ENCODE results near the gene HMGXB3. TPM values are rescaled to one million over a fixed set of nuclear protein-coding genes. Genes with fewer than 3 reads are reported as not detected.

The HMGXB3 gene
- total RNA-seq, 1 experiment from 2014 or later: 43.8 TPM

GRCh38 chr5:150043657-150044328 is 43.3 kb downstream of the HMGXB3 start:
- Mint-ChIP-seq H3K36me3 (ENCODE audit: insufficient read depth, unreplicated experiment) (peaks cover 68% of the 10 kb centered on the region), H3K4me1 (ENCODE audit: low read depth, unreplicated experiment) (no peaks in the 10 kb centered on the region), H3K9me3 (ENCODE audit: unreplicated experiment) (no peaks in the 10 kb centered on the region), H3K27me3 (ENCODE audit: insufficient read depth, unreplicated experiment) (no peaks in the 10 kb centered on the region), H3K4me3 (ENCODE audit: unreplicated experiment) (no peak overlapping the region), H3K27ac (ENCODE audit: unreplicated experiment) (no peak overlapping the region)
- BruUV-seq (replicated peaks): no TSS peak
- DNase-seq: no peak
- Histone ChIP-seq H3K27me3 (replicated peaks; ENCODE audit: control insufficient read depth, insufficient read depth, low read length) (no peaks in the 10 kb centered on the region), H3K4me1 (no peaks in the 10 kb centered on the region), H3K36me3 (ENCODE audit: control insufficient read depth, insufficient read depth, low read length) (peaks cover 14% of the 10 kb centered on the region), H3K4me3 (ENCODE audit: low read depth, low read length) (no peak overlapping the region), H3K9me3 (no peaks in the 10 kb centered on the region)
- no peak for TF ChIP-seq CTCF (IDR thresholded peaks at IDR 0.05; ENCODE audit: insufficient read depth in 1 of 2, low read depth in 1 of 2, low read length in 1 of 2, severe bottlenecking in 1 of 2, unreplicated experiment in 1 of 2)
- ChIA-PET POLR2A (interaction anchor here (0.6 kb wide), 1 partner anchor 184 kb away, joined by 3 read pairs; no protein-coding TSS in a partner anchor), CTCF (no interaction called here)
- intact Hi-C loops (cut with micrococcal nuclease; ENCODE audit: unreplicated experiment): loop anchor here (2.0 kb wide), 1 partner anchor 79 kb away; no protein-coding TSS in a partner anchor

GRCh38 chr5:150044329-150044681 is 43.8 kb downstream of the HMGXB3 start:
- no peaks in the 10 kb centered on the region for H3K9me3 Mint-ChIP-seq (ENCODE audit: unreplicated experiment)
- H3K4me3 Mint-ChIP-seq (ENCODE audit: unreplicated experiment): no peak overlapping the region
- H3K27ac Mint-ChIP-seq (ENCODE audit: unreplicated experiment): no peak overlapping the region
- H3K9me3 ChIP-seq: no peaks in the 10 kb centered on the region
- H3K4me3 ChIP-seq (ENCODE audit: low read depth, low read length): no peak overlapping the region
- ChIA-PET POLR2A (no interaction called here), CTCF (interaction anchor here (1.4 kb wide), 1 partner anchor 210 kb away, joined by 8 read pairs; no protein-coding TSS in a partner anchor)
- BruUV-seq (replicated peaks): no TSS peak
- peaks cover 16% of the 10 kb centered on the region for H3K36me3 ChIP-seq (ENCODE audit: control insufficient read depth, insufficient read depth, low read length)
- no peaks in the 10 kb centered on the region for H3K4me1 Mint-ChIP-seq (ENCODE audit: low read depth, unreplicated experiment)
- intact Hi-C loops (cut with micrococcal nuclease; ENCODE audit: unreplicated experiment): loop anchor here (2.0 kb wide), 1 partner anchor 78 kb away; no protein-coding TSS in a partner anchor
- H3K4me1 ChIP-seq: no peaks in the 10 kb centered on the region
- DNase-seq: no peak
- no peaks in the 10 kb centered on the region for H3K27me3 ChIP-seq (replicated peaks; ENCODE audit: control insufficient read depth, insufficient read depth, low read length)
- H3K36me3 Mint-ChIP-seq (ENCODE audit: insufficient read depth, unreplicated experiment): peaks cover 73% of the 10 kb centered on the region
- no peak for TF ChIP-seq CTCF (IDR thresholded peaks at IDR 0.05; ENCODE audit: insufficient read depth in 1 of 2, low read depth in 1 of 2, low read length in 1 of 2, severe bottlenecking in 1 of 2, unreplicated experiment in 1 of 2)
- no peaks in the 10 kb centered on the region for H3K27me3 Mint-ChIP-seq (ENCODE audit: insufficient read depth, unreplicated experiment)

- peaks cover 15% of the 10 kb centered on the region for H3K36me3 ChIP-seq (ENCODE audit: control insufficient read depth, insufficient read depth, low read length)
- ChIA-PET POLR2A (no interaction called here), CTCF (interaction anchor here (1.1 to 1.4 kb wide), 3 partner anchors 72 to 211 kb away, joined by 3 to 8 read pairs (median 3); no protein-coding TSS in a partner anchor)
- no peaks in the 10 kb centered on the region for H3K9me3 Mint-ChIP-seq (ENCODE audit: unreplicated experiment)
- no peaks in the 10 kb centered on the region for H3K9me3 ChIP-seq
- H3K4me1 ChIP-seq: no peaks in the 10 kb centered on the region
- no peak overlapping the region for H3K27ac Mint-ChIP-seq (ENCODE audit: unreplicated experiment)
- peaks cover 73% of the 10 kb centered on the region for H3K36me3 Mint-ChIP-seq (ENCODE audit: insufficient read depth, unreplicated experiment)
- intact Hi-C loops (cut with micrococcal nuclease; ENCODE audit: unreplicated experiment): loop anchor here (2.0 to 5.0 kb wide), 2 partner anchors 78 to 173 kb away; no protein-coding TSS in a partner anchor
- DNase-seq: no peak
- H3K27me3 ChIP-seq (replicated peaks; ENCODE audit: control insufficient read depth, insufficient read depth, low read length): no peaks in the 10 kb centered on the region
- no peak for TF ChIP-seq CTCF (IDR thresholded peaks at IDR 0.05; ENCODE audit: insufficient read depth in 1 of 2, low read depth in 1 of 2, low read length in 1 of 2, severe bottlenecking in 1 of 2, unreplicated experiment in 1 of 2)
- no peak overlapping the region for H3K4me3 ChIP-seq (ENCODE audit: low read depth, low read length)
- H3K27me3 Mint-ChIP-seq (ENCODE audit: insufficient read depth, unreplicated experiment): no peaks in the 10 kb centered on the region
- H3K4me1 Mint-ChIP-seq (ENCODE audit: low read depth, unreplicated experiment): no peaks in the 10 kb centered on the region
- no TSS peak for BruUV-seq (replicated peaks)
- H3K4me3 Mint-ChIP-seq (ENCODE audit: unreplicated experiment): no peak overlapping the region
These were observed 44.2 kb downstream of the HMGXB3 start for GRCh38 chr5:150044712-150045111.
